ENCODE results near the gene SLC6A12.

The SLC6A12 gene

GRCh38 chr12:171743-172676, 41.9 kb downstream of the SLC6A12 start:
- Histone ChIP-seq H3K4me3 (ENCODE audit: low read length) (no peak overlapping the region), H3K9me3 (ENCODE audit: control insufficient read depth, insufficient read depth, low read length) (no peaks in the 10 kb centered on the region), H3K27ac (ENCODE audit: low read length) (no peak overlapping the region), H3K36me3 (ENCODE audit: control insufficient read depth, insufficient read depth, low read length) (no peaks in the 10 kb centered on the region), H3K27me3 (ENCODE audit: control insufficient read depth, insufficient read depth, low read length) (no peaks in the 10 kb centered on the region), H3K4me1 (ENCODE audit: control insufficient read depth, insufficient read depth, low read length) (peaks cover 5% of the 10 kb centered on the region)
- DNase-seq (ENCODE audit: low read depth, low spot score): no peak
- no CpG with 5 or more reads among the region's 18 CpGs for WGBS (ENCODE audit: insufficient coverage, insufficient read length)

DNA sequence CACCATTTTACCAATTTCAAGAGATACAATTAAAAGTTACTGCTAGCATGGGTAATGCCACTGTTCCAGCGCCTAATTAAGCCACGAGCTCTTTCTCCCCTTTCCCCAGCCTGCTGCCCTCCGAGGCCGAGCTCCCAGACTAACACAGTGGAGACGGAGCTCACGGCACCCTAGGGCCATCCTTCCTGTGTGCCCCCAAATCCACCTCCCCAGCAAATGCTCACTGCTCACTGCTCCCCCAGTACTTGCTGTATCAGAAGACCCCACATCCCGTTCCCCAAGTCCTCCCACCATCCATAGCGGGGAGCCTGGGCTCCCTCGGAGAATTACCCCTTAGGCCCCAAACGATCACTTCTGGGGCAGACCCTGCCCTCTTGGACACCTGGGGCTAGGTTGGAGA, 42.7 kb downstream of the SLC6A12 start:
- Histone ChIP-seq H3K27me3 (ENCODE audit: control insufficient read depth, insufficient read depth, low read length) (no peaks in the 10 kb centered on the region), H3K9me3 (ENCODE audit: control insufficient read depth, insufficient read depth, low read length) (no peaks in the 10 kb centered on the region), H3K27ac (ENCODE audit: low read length) (no peak overlapping the region), H3K36me3 (ENCODE audit: control insufficient read depth, insufficient read depth, low read length) (no peaks in the 10 kb centered on the region), H3K4me1 (ENCODE audit: control insufficient read depth, insufficient read depth, low read length) (peaks cover 5% of the 10 kb centered on the region), H3K4me3 (ENCODE audit: low read length) (no peak overlapping the region)
- WGBS (ENCODE audit: insufficient coverage, insufficient read length): no CpG with 5 or more reads among the region's 10 CpGs
- no peak for DNase-seq (ENCODE audit: low read depth, low spot score)

- H3K36me3 ChIP-seq (ENCODE audit: control insufficient read depth, insufficient read depth, low read length): no peaks in the 10 kb centered on the region
- no peaks in the 10 kb centered on the region for H3K9me3 ChIP-seq (ENCODE audit: control insufficient read depth, insufficient read depth, low read length)
- WGBS (ENCODE audit: insufficient coverage, insufficient read length): no CpG with 5 or more reads among the region's 29 CpGs
- H3K4me3 ChIP-seq (ENCODE audit: low read length): no peak overlapping the region
- H3K27ac ChIP-seq (ENCODE audit: low read length): no peak overlapping the region
- no peaks in the 10 kb centered on the region for H3K27me3 ChIP-seq (ENCODE audit: control insufficient read depth, insufficient read depth, low read length)
- peaks cover 5% of the 10 kb centered on the region for H3K4me1 ChIP-seq (ENCODE audit: control insufficient read depth, insufficient read depth, low read length)
- DNase-seq (ENCODE audit: low read depth, low spot score): no peak
These were observed 43.4 kb downstream of the SLC6A12 start for GRCh38 chr12:170371-171225.

- Histone ChIP-seq H3K36me3 (ENCODE audit: control insufficient read depth, insufficient read depth, low read length) (no peaks in the 10 kb centered on the region), H3K27ac (ENCODE audit: low read length) (no peak overlapping the region), H3K9me3 (ENCODE audit: control insufficient read depth, insufficient read depth, low read length) (no peaks in the 10 kb centered on the region), H3K4me1 (ENCODE audit: control insufficient read depth, insufficient read depth, low read length) (peaks cover 5% of the 10 kb centered on the region), H3K4me3 (ENCODE audit: low read length) (no peak overlapping the region), H3K27me3 (ENCODE audit: control insufficient read depth, insufficient read depth, low read length) (no peaks in the 10 kb centered on the region)
- no CpG with 5 or more reads among the region's 17 CpGs for WGBS (ENCODE audit: insufficient coverage, insufficient read length)
- no peak for DNase-seq (ENCODE audit: low read depth, low spot score)
These were observed 44.2 kb downstream of the SLC6A12 start for GRCh38 chr12:169528-170370.

- no CpG with 5 or more reads among the region's 22 CpGs for WGBS (ENCODE audit: insufficient coverage, insufficient read length)
These were observed 45.0 kb downstream of the SLC6A12 start for GRCh38 chr12:168763-169525.

GRCh38 chr12:167959-168600, 45.9 kb downstream of the SLC6A12 start:
- H3K9me3 ChIP-seq (ENCODE audit: control insufficient read depth, insufficient read depth, low read length): no peaks in the 10 kb centered on the region
- H3K27me3 ChIP-seq (ENCODE audit: control insufficient read depth, insufficient read depth, low read length): no peaks in the 10 kb centered on the region
- no peak for DNase-seq (ENCODE audit: low read depth, low spot score)
- H3K27ac ChIP-seq (ENCODE audit: low read length): no peak overlapping the region
- no peaks in the 10 kb centered on the region for H3K36me3 ChIP-seq (ENCODE audit: control insufficient read depth, insufficient read depth, low read length)
- no CpG with 5 or more reads among the region's 12 CpGs for WGBS (ENCODE audit: insufficient coverage, insufficient read length)
- no peak overlapping the region for H3K4me3 ChIP-seq (ENCODE audit: low read length)
- H3K4me1 ChIP-seq (ENCODE audit: control insufficient read depth, insufficient read depth, low read length): peaks cover 5% of the 10 kb centered on the region

More at GRCh38 chr12:168763-169525, 45.0 kb downstream of the SLC6A12 start:
- no peak for DNase-seq (ENCODE audit: low read depth, low spot score)
- Histone ChIP-seq H3K27ac (ENCODE audit: low read length) (no peak overlapping the region), H3K9me3 (ENCODE audit: control insufficient read depth, insufficient read depth, low read length) (no peaks in the 10 kb centered on the region), H3K4me1 (ENCODE audit: control insufficient read depth, insufficient read depth, low read length) (peaks cover 5% of the 10 kb centered on the region), H3K36me3 (ENCODE audit: control insufficient read depth, insufficient read depth, low read length) (no peaks in the 10 kb centered on the region), H3K4me3 (ENCODE audit: low read length) (no peak overlapping the region), H3K27me3 (ENCODE audit: control insufficient read depth, insufficient read depth, low read length) (no peaks in the 10 kb centered on the region)

- no CpG with 5 or more reads among the region's 11 CpGs for WGBS (ENCODE audit: insufficient coverage, insufficient read length)
- Histone ChIP-seq H3K4me3 (ENCODE audit: low read length) (no peak overlapping the region), H3K27ac (ENCODE audit: low read length) (no peak overlapping the region), H3K36me3 (ENCODE audit: control insufficient read depth, insufficient read depth, low read length) (no peaks in the 10 kb centered on the region), H3K4me1 (ENCODE audit: control insufficient read depth, insufficient read depth, low read length) (peaks cover 5% of the 10 kb centered on the region), H3K9me3 (ENCODE audit: control insufficient read depth, insufficient read depth, low read length) (no peaks in the 10 kb centered on the region), H3K27me3 (ENCODE audit: control insufficient read depth, insufficient read depth, low read length) (no peaks in the 10 kb centered on the region)
- no peak for DNase-seq (ENCODE audit: low read depth, low spot score)
These were observed 47.4 kb downstream of the SLC6A12 start for GRCh38 chr12:166425-167075.

DNA sequence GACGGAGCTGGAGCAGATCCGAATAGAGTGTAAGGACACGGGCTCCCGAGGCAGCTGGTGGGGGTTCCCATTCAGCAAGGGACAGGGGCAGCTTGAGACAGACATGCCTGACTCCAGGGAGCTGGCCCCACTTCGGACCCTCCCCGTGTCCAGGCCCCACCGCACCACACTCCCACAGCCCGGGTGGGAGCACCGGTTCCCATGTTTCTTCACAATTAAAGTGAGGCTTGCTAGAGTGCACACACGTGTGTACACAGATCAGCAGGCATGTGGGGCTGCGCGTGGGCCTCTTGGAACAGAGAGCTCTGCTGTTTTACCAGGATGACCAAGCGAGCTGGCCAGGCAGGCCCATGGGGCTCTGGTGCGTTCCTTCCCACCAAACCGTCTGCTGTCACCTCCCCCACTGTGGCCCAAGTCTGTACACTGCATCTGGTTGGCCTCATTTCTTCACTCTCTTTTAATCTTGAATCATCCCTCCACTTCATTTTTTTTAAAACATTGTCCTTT, 48.0 kb downstream of the SLC6A12 start:
- Histone ChIP-seq H3K27me3 (ENCODE audit: control insufficient read depth, insufficient read depth, low read length) (no peaks in the 10 kb centered on the region), H3K9me3 (ENCODE audit: control insufficient read depth, insufficient read depth, low read length) (no peaks in the 10 kb centered on the region), H3K27ac (ENCODE audit: low read length) (no peak overlapping the region), H3K4me1 (ENCODE audit: control insufficient read depth, insufficient read depth, low read length) (peaks cover 5% of the 10 kb centered on the region), H3K4me3 (ENCODE audit: low read length) (no peak overlapping the region), H3K36me3 (ENCODE audit: control insufficient read depth, insufficient read depth, low read length) (no peaks in the 10 kb centered on the region)
- WGBS (ENCODE audit: insufficient coverage, insufficient read length): no CpG with 5 or more reads among the region's 15 CpGs
- DNase-seq (ENCODE audit: low read depth, low spot score): no peak

DNA sequence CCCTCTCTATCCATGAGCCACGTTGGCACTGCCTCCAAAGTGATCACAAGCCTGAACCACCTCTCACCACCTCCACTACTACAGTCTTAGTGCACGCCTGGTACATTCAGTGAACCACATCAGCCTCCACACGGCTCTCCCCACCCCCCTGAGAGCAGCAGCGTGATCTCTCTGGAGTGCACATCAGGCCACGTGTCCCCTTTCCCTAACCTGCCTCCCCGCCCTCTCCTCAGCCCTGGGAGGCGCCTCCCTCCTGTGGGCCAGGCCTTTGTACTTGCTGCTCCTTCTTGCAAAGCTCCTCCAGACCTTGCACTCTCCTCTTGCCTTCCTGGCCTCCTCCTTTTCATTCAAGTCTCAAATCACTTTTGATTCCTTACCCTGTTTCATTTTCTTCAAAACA, 49.8 kb downstream of the SLC6A12 start:
- H3K9me3 ChIP-seq (ENCODE audit: control insufficient read depth, insufficient read depth, low read length): no peaks in the 10 kb centered on the region
- H3K4me1 ChIP-seq (ENCODE audit: control insufficient read depth, insufficient read depth, low read length): no peaks in the 10 kb centered on the region; the same call in none of the 2 replicates
- no peak overlapping the region for H3K27ac ChIP-seq (ENCODE audit: low read length)
- H3K36me3 ChIP-seq (ENCODE audit: control insufficient read depth, insufficient read depth, low read length): no peaks in the 10 kb centered on the region
- H3K4me3 ChIP-seq (ENCODE audit: low read length): no peak overlapping the region
- DNase-seq (ENCODE audit: low read depth, low spot score): no peak
- no CpG with 5 or more reads among the region's 7 CpGs for WGBS (ENCODE audit: insufficient coverage, insufficient read length)
- H3K27me3 ChIP-seq (ENCODE audit: control insufficient read depth, insufficient read depth, low read length): no peaks in the 10 kb centered on the region

All from iPS DF 6.9 (cell line).